Endodermal cell (in vitro differentiated cells): ENCODE data around the gene DUOXA1. TPM values are rescaled to one million over a fixed set of nuclear protein-coding genes. Genes with fewer than 3 reads are reported as not detected.
A peak's percentile ranks its signal among the peaks of the same experiment; 100 is the strongest.

ENCODE experiments used
- DNase-seq: peaks from one replicate; pipeline ENCODE4 v3.0.0-alpha.2; 2017
- H3K27ac ChIP-seq: 2 replicates; pipeline ENCODE4 v1.5.1; 2013; ENCODE audit warnings: mild to moderate bottlenecking, low read depth, low read length, moderate library complexity
- H3K27me3 ChIP-seq: 2 replicates; pipeline ENCODE4 v1.6.1; 2013; ENCODE audit warnings: mild to moderate bottlenecking, low read length, moderate library complexity; ENCODE audit not compliant: insufficient read depth, control insufficient read depth, poor library complexity, severe bottlenecking
- H3K36me3 ChIP-seq: 2 replicates; pipeline ENCODE4 v1.7.0; 2013; ENCODE audit warnings: mild to moderate bottlenecking, low read length, moderate library complexity; ENCODE audit not compliant: control insufficient read depth, insufficient read depth
- H3K4me1 ChIP-seq: one replicate; pipeline ENCODE4 v1.7.0; 2013; ENCODE audit warnings: low read length; ENCODE audit not compliant: control insufficient read depth, insufficient read depth
- H3K4me3 ChIP-seq: 2 replicates; pipeline ENCODE4 v1.5.1; 2013; ENCODE audit warnings: mild to moderate bottlenecking, low read length, moderate library complexity
- H3K9ac ChIP-seq: 2 replicates; pipeline ENCODE4 v1.6.1; 2013; ENCODE audit warnings: mild to moderate bottlenecking, low read length, moderate library complexity; ENCODE audit not compliant: poor library complexity, severe bottlenecking; ENCODE audit errors: extremely low read depth
- H3K9me3 ChIP-seq: 2 replicates; pipeline ENCODE4 v1.6.1; 2013; ENCODE audit warnings: mild to moderate bottlenecking, low read length, moderate library complexity; ENCODE audit not compliant: control insufficient read depth
- H3K27ac Mint-ChIP-seq: 2 replicates; pipeline ENCODE4 v1.8.0; 2020; ENCODE audit warnings: mixed read lengths
- H3K27me3 Mint-ChIP-seq: 2 replicates; pipeline ENCODE4 v1.8.0; 2021; ENCODE audit warnings: mild to moderate bottlenecking, mixed read lengths; ENCODE audit not compliant: insufficient read depth
- H3K36me3 Mint-ChIP-seq: 2 replicates; pipeline ENCODE4 v1.8.0; 2020; ENCODE audit warnings: low read depth, mixed read lengths
- H3K4me1 Mint-ChIP-seq: 2 replicates; pipeline ENCODE4 v1.8.0; 2020; ENCODE audit warnings: mixed read lengths
- H3K4me3 Mint-ChIP-seq: 2 replicates; pipeline ENCODE4 v1.8.0; 2020; ENCODE audit warnings: mild to moderate bottlenecking, moderate library complexity, mixed read lengths
- H3K9me3 Mint-ChIP-seq: 2 replicates; pipeline ENCODE4 v1.8.0; 2020; ENCODE audit warnings: mild to moderate bottlenecking, mixed read lengths
- WGBS, 2 experiments: methylation state at CpG; one replicate each; pipeline versions ENCODE4 v1.1.5 to v1.1.7; 2013; ENCODE audit warnings: missing lambda C conversion rate in 2 of 2, mixed read lengths in 1 of 2; ENCODE audit not compliant: insufficient coverage in 1 of 2, insufficient read length in 1 of 2; 5-methylcytosine and 5-hydroxymethylcytosine counted together
- total RNA-seq, 2 donors: library from RNA; stranded (reverse); fragmentation: NEBNext Ultra II Directional in 1 of 2; extraction: Animal tissue kit (Norgen Biotek cat#: 25700) in 1 of 2; gene quantifications; 2 replicates in 1 of 2; 3 replicates in 1 of 2; pipeline ENCODE4 v1.2.1, GENCODE V29; 2021
- TF ChIP-seq, protein P1 (sequence below): fragments of 200-600 bp; sonication (generic); conservative IDR thresholded peaks from 2 replicates; pipeline ENCODE4 v1.5.0; 2021; ENCODE audit warnings: antibody characterized with exemption, mild to moderate bottlenecking

DUOXA1 gene
- total RNA-seq, 2 donors from 2014 or later: 0.86 to 0.99 TPM

- no peak overlapping the region for H3K27ac ChIP-seq
- no peak overlapping the region for H3K4me3 Mint-ChIP-seq
- no peak for DNase-seq
These were observed 44.4 kb upstream of the DUOXA1 start for GRCh38 chr15:45174069-45174468.

DNA sequence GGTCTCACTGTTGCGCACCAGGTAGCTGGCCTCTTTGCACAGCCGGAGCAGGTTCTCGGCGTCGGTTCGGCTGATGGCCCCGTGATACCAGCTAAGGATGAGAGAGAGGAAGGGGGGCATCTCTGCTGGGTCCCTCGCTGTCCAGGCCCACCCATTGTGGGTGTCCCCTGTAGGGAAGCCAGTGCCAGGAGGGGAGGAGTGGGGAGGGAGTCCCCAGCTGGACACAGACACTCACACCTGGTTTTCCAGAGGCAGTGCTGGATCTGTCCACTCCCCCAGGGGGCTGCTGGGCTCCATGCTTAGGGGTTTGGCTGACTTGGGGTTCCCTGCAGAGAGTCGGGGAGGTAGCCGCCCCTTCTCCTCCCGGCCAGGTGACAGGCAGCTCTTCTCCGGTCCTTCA lies 42.2 kb upstream of the DUOXA1 start:
- H3K27me3 Mint-ChIP-seq: no peaks in the 10 kb centered on the region
- H3K4me1 ChIP-seq: peaks cover 4% of the 10 kb centered on the region

More at GRCh38 chr15:45174069-45174468, 44.4 kb upstream of the DUOXA1 start:
- 89 to 90% methylated on average over 3 to 6 of the region's 6 CpGs for WGBS, 2 experiments
- peaks cover 19% of the 10 kb centered on the region for H3K4me1 Mint-ChIP-seq
- no peaks in the 10 kb centered on the region for H3K9me3 Mint-ChIP-seq
- H3K36me3 ChIP-seq: no peaks in the 10 kb centered on the region
- no peaks in the 10 kb centered on the region for H3K27me3 Mint-ChIP-seq
- H3K9me3 ChIP-seq: no peaks in the 10 kb centered on the region
- no peak overlapping the region for H3K4me3 ChIP-seq
- no peak overlapping the region for H3K9ac ChIP-seq
- H3K36me3 Mint-ChIP-seq: peaks cover 42% of the 10 kb centered on the region
- no peaks in the 10 kb centered on the region for H3K27me3 ChIP-seq
- TF ChIP-seq, protein P1, sequence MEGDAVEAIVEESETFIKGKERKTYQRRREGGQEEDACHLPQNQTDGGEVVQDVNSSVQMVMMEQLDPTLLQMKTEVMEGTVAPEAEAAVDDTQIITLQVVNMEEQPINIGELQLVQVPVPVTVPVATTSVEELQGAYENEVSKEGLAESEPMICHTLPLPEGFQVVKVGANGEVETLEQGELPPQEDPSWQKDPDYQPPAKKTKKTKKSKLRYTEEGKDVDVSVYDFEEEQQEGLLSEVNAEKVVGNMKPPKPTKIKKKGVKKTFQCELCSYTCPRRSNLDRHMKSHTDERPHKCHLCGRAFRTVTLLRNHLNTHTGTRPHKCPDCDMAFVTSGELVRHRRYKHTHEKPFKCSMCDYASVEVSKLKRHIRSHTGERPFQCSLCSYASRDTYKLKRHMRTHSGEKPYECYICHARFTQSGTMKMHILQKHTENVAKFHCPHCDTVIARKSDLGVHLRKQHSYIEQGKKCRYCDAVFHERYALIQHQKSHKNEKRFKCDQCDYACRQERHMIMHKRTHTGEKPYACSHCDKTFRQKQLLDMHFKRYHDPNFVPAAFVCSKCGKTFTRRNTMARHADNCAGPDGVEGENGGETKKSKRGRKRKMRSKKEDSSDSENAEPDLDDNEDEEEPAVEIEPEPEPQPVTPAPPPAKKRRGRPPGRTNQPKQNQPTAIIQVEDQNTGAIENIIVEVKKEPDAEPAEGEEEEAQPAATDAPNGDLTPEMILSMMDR: no peak
- peaks cover 4% of the 10 kb centered on the region for H3K4me1 ChIP-seq
- no peak overlapping the region for H3K27ac Mint-ChIP-seq

GRCh38 chr15:45169608-45170480 lies 40.2 kb upstream of the DUOXA1 start:
- Mint-ChIP-seq H3K4me3 (no peak overlapping the region), H3K36me3 (peaks cover 19% of the 10 kb centered on the region), H3K4me1 (peaks cover 20% of the 10 kb centered on the region), H3K27ac (no peak overlapping the region), H3K9me3 (no peaks in the 10 kb centered on the region), H3K27me3 (no peaks in the 10 kb centered on the region)
- Histone ChIP-seq H3K27me3 (no peaks in the 10 kb centered on the region), H3K27ac (peak overlapping the region; percentile 68), H3K9ac (no peak overlapping the region), H3K4me3 (no peak overlapping the region), H3K36me3 (no peaks in the 10 kb centered on the region), H3K4me1 (peaks cover 4% of the 10 kb centered on the region), H3K9me3 (no peaks in the 10 kb centered on the region)
- DNase-seq: no peak
- 73 to 78% methylated on average over 4 of the region's 4 CpGs for WGBS, 2 experiments
- TF ChIP-seq, protein P1: no peak

More for the DNA sequence above, 42.2 kb upstream of the DUOXA1 start:
- Histone ChIP-seq H3K9me3 (no peaks in the 10 kb centered on the region), H3K27ac (no peak overlapping the region), H3K4me3 (no peak overlapping the region), H3K36me3 (no peaks in the 10 kb centered on the region), H3K27me3 (no peaks in the 10 kb centered on the region), H3K9ac (no peak overlapping the region)
- no peaks in the 10 kb centered on the region for H3K9me3 Mint-ChIP-seq
- WGBS, 2 experiments: 93 to 96% methylated on average over 10 to 12 of the region's 12 CpGs
- TF ChIP-seq, protein P1: no peak
- no peak overlapping the region for H3K27ac Mint-ChIP-seq
- peaks cover 19% of the 10 kb centered on the region for H3K4me1 Mint-ChIP-seq
- H3K4me3 Mint-ChIP-seq: no peak overlapping the region
- DNase-seq: no peak
- peaks cover 31% of the 10 kb centered on the region for H3K36me3 Mint-ChIP-seq
